ENCODE measurements around the gene KIRREL3.

- TF ChIP-seq, protein P1, sequence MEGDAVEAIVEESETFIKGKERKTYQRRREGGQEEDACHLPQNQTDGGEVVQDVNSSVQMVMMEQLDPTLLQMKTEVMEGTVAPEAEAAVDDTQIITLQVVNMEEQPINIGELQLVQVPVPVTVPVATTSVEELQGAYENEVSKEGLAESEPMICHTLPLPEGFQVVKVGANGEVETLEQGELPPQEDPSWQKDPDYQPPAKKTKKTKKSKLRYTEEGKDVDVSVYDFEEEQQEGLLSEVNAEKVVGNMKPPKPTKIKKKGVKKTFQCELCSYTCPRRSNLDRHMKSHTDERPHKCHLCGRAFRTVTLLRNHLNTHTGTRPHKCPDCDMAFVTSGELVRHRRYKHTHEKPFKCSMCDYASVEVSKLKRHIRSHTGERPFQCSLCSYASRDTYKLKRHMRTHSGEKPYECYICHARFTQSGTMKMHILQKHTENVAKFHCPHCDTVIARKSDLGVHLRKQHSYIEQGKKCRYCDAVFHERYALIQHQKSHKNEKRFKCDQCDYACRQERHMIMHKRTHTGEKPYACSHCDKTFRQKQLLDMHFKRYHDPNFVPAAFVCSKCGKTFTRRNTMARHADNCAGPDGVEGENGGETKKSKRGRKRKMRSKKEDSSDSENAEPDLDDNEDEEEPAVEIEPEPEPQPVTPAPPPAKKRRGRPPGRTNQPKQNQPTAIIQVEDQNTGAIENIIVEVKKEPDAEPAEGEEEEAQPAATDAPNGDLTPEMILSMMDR (IDR thresholded peaks at IDR 0.05 in 2 of 3, conservative IDR thresholded peaks at IDR 0.05 in 1 of 3; ENCODE audit: insufficient read depth in 2 of 3, low read depth in 1 of 3, low read length in 3 of 3) = no peak
- no peak for TF ChIP-seq ZNF174 (CRISPR knock-in tag; IDR thresholded peaks at IDR 0.05)
- no peak for TF ChIP-seq EZH2 (IDR thresholded peaks at IDR 0.05; ENCODE audit: borderline replicate concordance, low read depth, low read length)
- no peak for TF ChIP-seq MYC (IDR thresholded peaks at IDR 0.05; ENCODE audit: low read depth, low read length)
- TF ChIP-seq MYC (CRISPR knock-in tag; IDR thresholded peaks at IDR 0.05; ENCODE audit: borderline replicate concordance, low read depth) = no peak
- no peak for TF ChIP-seq JUND (IDR thresholded peaks at IDR 0.05; ENCODE audit: borderline replicate concordance, low read depth, low read length)
- no peak for TF ChIP-seq JUND (tag; IDR thresholded peaks at IDR 0.05; ENCODE audit: borderline replicate concordance, low read depth, low read length)
- no peak for TF ChIP-seq POLR2A (conservative IDR thresholded peaks at IDR 0.05)
- no peak for TF ChIP-seq BHLHE40 (IDR thresholded peaks at IDR 0.05; ENCODE audit: low read length)
- TF ChIP-seq ESRRA (IDR thresholded peaks at IDR 0.05; ENCODE audit: borderline replicate concordance, low read depth) = no peak
- no peak for TF ChIP-seq GTF2A2 (tag; IDR thresholded peaks at IDR 0.05)
- no peak for TF ChIP-seq ZBTB7A (IDR thresholded peaks at IDR 0.05; ENCODE audit: borderline replicate concordance, control insufficient read depth, low read depth, low read length)
These were observed 498.4 kb downstream of the KIRREL3 start for GRCh38 chr11:126502159-126502558.

Data from K562 (cell line).